ENCODE results near the gene WNT16.

Gene WNT16

GRCh38 chr7:121336579-121336978, 7.8 kb downstream of the WNT16 start:
- Histone ChIP-seq H3K4me3 (ENCODE audit: insufficient read length, low read depth) (no peak overlapping the region), H3K9ac (ENCODE audit: insufficient read length, low read depth) (no peak overlapping the region), H3K4me1 (ENCODE audit: insufficient read depth, insufficient read length) (no peaks in the 10 kb centered on the region)

DNA sequence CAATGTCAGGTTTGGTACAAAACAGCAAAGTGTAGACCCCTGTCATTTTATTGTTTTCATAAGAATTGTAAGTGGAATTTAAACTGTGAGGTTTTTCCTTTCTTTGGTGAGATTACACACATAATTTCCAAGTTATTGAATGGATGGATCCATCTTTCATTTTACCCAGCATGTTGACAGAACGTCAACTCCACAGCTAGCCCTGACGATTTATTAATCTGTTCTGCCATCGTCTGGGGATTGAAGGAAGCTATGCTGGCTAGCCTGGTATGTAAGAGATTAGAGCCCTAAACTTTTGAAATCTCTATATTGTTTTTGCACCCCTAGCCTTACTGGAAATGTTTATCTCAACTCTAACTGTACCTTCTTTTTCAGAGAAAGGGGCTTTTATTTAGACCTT, 8.6 kb downstream of the WNT16 start:
- no peaks in the 10 kb centered on the region for H3K27me3 ChIP-seq (ENCODE audit: insufficient read depth, insufficient read length)
- no peak for DNase-seq (ENCODE audit: low read depth, low spot score)
- no peak overlapping the region for H3K9ac ChIP-seq (ENCODE audit: insufficient read length, low read depth)

More at GRCh38 chr7:121336579-121336978, 7.8 kb downstream of the WNT16 start:
- no peak for DNase-seq (ENCODE audit: low read depth, low spot score)
- TF ChIP-seq SUZ12 (IDR thresholded peaks at IDR 0.05; ENCODE audit: extremely low read depth, insufficient read depth, insufficient read length), result no peak
- no peak for TF ChIP-seq ZNF274 (IDR thresholded peaks at IDR 0.05; ENCODE audit: low read depth, low read length)
- TF ChIP-seq YY1 (IDR thresholded peaks at IDR 0.05; ENCODE audit: insufficient read depth, insufficient read length), result no peak
- H3K9me3 ChIP-seq (ENCODE audit: insufficient read depth, low read length), result no peaks in the 10 kb centered on the region
- no peaks in the 10 kb centered on the region for H3K36me3 ChIP-seq (ENCODE audit: insufficient read depth, insufficient read length, low read length)
- H3K27me3 ChIP-seq (ENCODE audit: insufficient read depth, insufficient read length), result peaks cover 2% of the 10 kb centered on the region

DNA sequence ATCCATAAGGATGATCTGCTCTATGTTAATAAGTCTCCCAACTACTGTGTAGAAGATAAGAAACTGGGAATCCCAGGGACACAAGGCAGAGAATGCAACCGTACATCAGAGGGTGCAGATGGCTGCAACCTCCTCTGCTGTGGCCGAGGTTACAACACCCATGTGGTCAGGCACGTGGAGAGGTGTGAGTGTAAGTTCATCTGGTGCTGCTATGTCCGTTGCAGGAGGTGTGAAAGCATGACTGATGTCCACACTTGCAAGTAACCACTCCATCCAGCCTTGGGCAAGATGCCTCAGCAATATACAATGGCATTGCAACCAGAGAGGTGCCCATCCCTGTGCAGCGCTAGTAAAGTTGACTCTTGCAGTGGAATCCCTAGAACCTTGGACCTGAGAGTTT, 10.3 kb downstream of the WNT16 start:
- Histone ChIP-seq H3K4me3 (ENCODE audit: insufficient read length, low read depth) (no peak overlapping the region), H3K27me3 (ENCODE audit: insufficient read depth, insufficient read length) (no peaks in the 10 kb centered on the region), H3K36me3 (ENCODE audit: insufficient read depth, insufficient read length, low read length) (no peaks in the 10 kb centered on the region), H3K4me1 (ENCODE audit: insufficient read depth, insufficient read length) (no peaks in the 10 kb centered on the region), H3K9ac (ENCODE audit: insufficient read length, low read depth) (no peak overlapping the region), H3K9me3 (ENCODE audit: insufficient read depth, low read length) (no peaks in the 10 kb centered on the region)
- DNase-seq (ENCODE audit: low read depth, low spot score), result no peak
- TF ChIP-seq ZNF274 (IDR thresholded peaks at IDR 0.05; ENCODE audit: low read depth, low read length) (no peak), YY1 (IDR thresholded peaks at IDR 0.05; ENCODE audit: insufficient read depth, insufficient read length) (no peak), SUZ12 (IDR thresholded peaks at IDR 0.05; ENCODE audit: extremely low read depth, insufficient read depth, insufficient read length) (no peak)

More for the DNA sequence above, 8.6 kb downstream of the WNT16 start:
- Histone ChIP-seq H3K4me3 (ENCODE audit: insufficient read length, low read depth) (no peak overlapping the region), H3K4me1 (ENCODE audit: insufficient read depth, insufficient read length) (no peaks in the 10 kb centered on the region), H3K36me3 (ENCODE audit: insufficient read depth, insufficient read length, low read length) (no peaks in the 10 kb centered on the region), H3K9me3 (ENCODE audit: insufficient read depth, low read length) (no peaks in the 10 kb centered on the region)
- no peak for TF ChIP-seq SUZ12 (IDR thresholded peaks at IDR 0.05; ENCODE audit: extremely low read depth, insufficient read depth, insufficient read length)

DNA sequence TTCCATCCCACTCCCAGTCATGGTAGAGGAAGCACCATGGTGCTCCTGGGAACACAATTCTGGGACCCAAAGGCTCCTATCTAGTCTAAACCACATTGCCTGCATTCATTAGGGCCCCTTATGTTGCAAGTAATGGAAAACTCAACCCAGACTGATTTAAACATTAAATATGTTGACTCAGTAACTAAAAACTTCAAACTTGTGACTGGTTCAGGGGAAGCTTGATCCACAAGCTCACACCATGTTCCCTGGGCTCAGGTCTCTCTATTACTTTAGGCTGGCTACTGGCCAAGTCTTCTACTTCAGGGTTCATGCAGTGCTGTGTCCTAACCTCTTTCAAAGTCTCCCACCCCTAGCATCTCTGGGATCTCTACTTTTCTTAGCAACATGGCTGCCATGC, 13.1 kb downstream of the WNT16 start:
- no peaks in the 10 kb centered on the region for H3K4me1 ChIP-seq (ENCODE audit: insufficient read depth, insufficient read length)

GRCh38 chr7:121342631-121343030, 13.8 kb downstream of the WNT16 start:
- no peak overlapping the region for H3K9ac ChIP-seq (ENCODE audit: insufficient read length, low read depth)
- no peak for DNase-seq (ENCODE audit: low read depth, low spot score)
- no peak overlapping the region for H3K4me3 ChIP-seq (ENCODE audit: insufficient read length, low read depth)

More for the DNA sequence above, 13.1 kb downstream of the WNT16 start:
- TF ChIP-seq YY1 (IDR thresholded peaks at IDR 0.05; ENCODE audit: insufficient read depth, insufficient read length), result no peak
- TF ChIP-seq ZNF274 (IDR thresholded peaks at IDR 0.05; ENCODE audit: low read depth, low read length), result no peak
- TF ChIP-seq SUZ12 (IDR thresholded peaks at IDR 0.05; ENCODE audit: extremely low read depth, insufficient read depth, insufficient read length), result no peak
- Histone ChIP-seq H3K4me3 (ENCODE audit: insufficient read length, low read depth) (no peak overlapping the region), H3K36me3 (ENCODE audit: insufficient read depth, insufficient read length, low read length) (peaks cover 5% of the 10 kb centered on the region), H3K9ac (ENCODE audit: insufficient read length, low read depth) (no peak overlapping the region), H3K9me3 (ENCODE audit: insufficient read depth, low read length) (no peaks in the 10 kb centered on the region), H3K27me3 (ENCODE audit: insufficient read depth, insufficient read length) (no peaks in the 10 kb centered on the region)
- no peak for DNase-seq (ENCODE audit: low read depth, low spot score)

GRCh38 chr7:121343302-121343701, 14.5 kb downstream of the WNT16 start:
- Histone ChIP-seq H3K4me3 (ENCODE audit: insufficient read length, low read depth) (no peak overlapping the region), H3K36me3 (ENCODE audit: insufficient read depth, insufficient read length, low read length) (peaks cover 11% of the 10 kb centered on the region), H3K9ac (ENCODE audit: insufficient read length, low read depth) (no peak overlapping the region), H3K4me1 (ENCODE audit: insufficient read depth, insufficient read length) (no peaks in the 10 kb centered on the region), H3K27me3 (ENCODE audit: insufficient read depth, insufficient read length) (no peaks in the 10 kb centered on the region), H3K9me3 (ENCODE audit: insufficient read depth, low read length) (no peaks in the 10 kb centered on the region)
- no peak for DNase-seq (ENCODE audit: low read depth, low spot score)
- TF ChIP-seq YY1 (IDR thresholded peaks at IDR 0.05; ENCODE audit: insufficient read depth, insufficient read length) (no peak), SUZ12 (IDR thresholded peaks at IDR 0.05; ENCODE audit: extremely low read depth, insufficient read depth, insufficient read length) (no peak), ZNF274 (IDR thresholded peaks at IDR 0.05; ENCODE audit: low read depth, low read length) (no peak)

More at GRCh38 chr7:121342631-121343030, 13.8 kb downstream of the WNT16 start:
- TF ChIP-seq ZNF274 (IDR thresholded peaks at IDR 0.05; ENCODE audit: low read depth, low read length) (no peak), YY1 (IDR thresholded peaks at IDR 0.05; ENCODE audit: insufficient read depth, insufficient read length) (no peak), SUZ12 (IDR thresholded peaks at IDR 0.05; ENCODE audit: extremely low read depth, insufficient read depth, insufficient read length) (no peak)
- Histone ChIP-seq H3K36me3 (ENCODE audit: insufficient read depth, insufficient read length, low read length) (peaks cover 11% of the 10 kb centered on the region), H3K4me1 (ENCODE audit: insufficient read depth, insufficient read length) (no peaks in the 10 kb centered on the region), H3K9me3 (ENCODE audit: insufficient read depth, low read length) (no peaks in the 10 kb centered on the region), H3K27me3 (ENCODE audit: insufficient read depth, insufficient read length) (no peaks in the 10 kb centered on the region)

GRCh38 chr7:121344093-121344492, 15.3 kb downstream of the WNT16 start:
- Histone ChIP-seq H3K9ac (ENCODE audit: insufficient read length, low read depth) (no peak overlapping the region), H3K4me3 (ENCODE audit: insufficient read length, low read depth) (no peak overlapping the region), H3K9me3 (ENCODE audit: insufficient read depth, low read length) (no peaks in the 10 kb centered on the region), H3K27me3 (ENCODE audit: insufficient read depth, insufficient read length) (no peaks in the 10 kb centered on the region), H3K36me3 (ENCODE audit: insufficient read depth, insufficient read length, low read length) (peaks cover 11% of the 10 kb centered on the region), H3K4me1 (ENCODE audit: insufficient read depth, insufficient read length) (no peaks in the 10 kb centered on the region)
- TF ChIP-seq YY1 (IDR thresholded peaks at IDR 0.05; ENCODE audit: insufficient read depth, insufficient read length) (no peak), SUZ12 (IDR thresholded peaks at IDR 0.05; ENCODE audit: extremely low read depth, insufficient read depth, insufficient read length) (no peak), ZNF274 (IDR thresholded peaks at IDR 0.05; ENCODE audit: low read depth, low read length) (no peak)
- no peak for DNase-seq (ENCODE audit: low read depth, low spot score)

Measured in NT2/D1 (cell line).